Neural progenitor cell (in vitro differentiated cells): ENCODE results near the gene NRM.

Source experiments
- CTCF ChIP-seq: fragments of 200-600 bp; sonication (generic); IDR thresholded peaks from 2 replicates; pipeline ENCODE4 v1.5.1; 2017; ENCODE audit warnings: antibody characterized with exemption, mild to moderate bottlenecking
- EZH2 ChIP-seq: fragments of 200-600 bp; sonication (generic); IDR thresholded peaks from 2 replicates; pipeline ENCODE4 v1.6.1; 2017; ENCODE audit warnings: antibody characterized with exemption, mild to moderate bottlenecking, moderate library complexity

- TF ChIP-seq EZH2 (no peak), CTCF (no peak)
Observed at GRCh38 chr6:30712441-30712945, 21.7 kb upstream of the NRM start.
